Endothelial cell of umbilical vein (primary cell): ENCODE measurements around the gene CPTP.

Source experiments
- EZH2 ChIP-seq: IDR thresholded peaks from 2 replicates; pipeline ENCODE4 v1.6.1; 2012; ENCODE audit warnings: borderline replicate concordance, low read depth, mild to moderate bottlenecking, moderate library complexity, low read length, inconsistent platforms; ENCODE audit not compliant: severe bottlenecking
- FOS ChIP-seq: IDR thresholded peaks from 2 replicates; pipeline ENCODE4 v1.6.1; 2011; ENCODE audit warnings: mild to moderate bottlenecking, low read length, moderate library complexity, borderline replicate concordance; ENCODE audit not compliant: insufficient read depth
- POLR2A ChIP-seq: IDR thresholded peaks from 2 replicates; pipeline ENCODE4 v1.6.1; 2012; ENCODE audit warnings: low read depth, mild to moderate bottlenecking, control low read depth, low read length
- POLR2AphosphoS5 ChIP-seq: IDR thresholded peaks from 2 replicates; pipeline ENCODE4 v1.6.1; 2012; ENCODE audit warnings: low read depth, mild to moderate bottlenecking, control low read depth, low read length, moderate library complexity; ENCODE audit not compliant: insufficient read depth
- TF ChIP-seq, protein P1 (sequence below), 2 donors: IDR thresholded peaks; 1 replicate in 1 of 2; 2 replicates in 1 of 2; pipeline ENCODE4 v1.5.1; 2011; ENCODE audit warnings: low read length in 2 of 2, mild to moderate bottlenecking in 2 of 2, moderate library complexity in 2 of 2, control low read depth in 1 of 2, inconsistent platforms in 1 of 2, low read depth in 1 of 2; ENCODE audit not compliant: insufficient read depth in 1 of 2; ENCODE audit errors: extremely low read depth in 1 of 2

DNA sequence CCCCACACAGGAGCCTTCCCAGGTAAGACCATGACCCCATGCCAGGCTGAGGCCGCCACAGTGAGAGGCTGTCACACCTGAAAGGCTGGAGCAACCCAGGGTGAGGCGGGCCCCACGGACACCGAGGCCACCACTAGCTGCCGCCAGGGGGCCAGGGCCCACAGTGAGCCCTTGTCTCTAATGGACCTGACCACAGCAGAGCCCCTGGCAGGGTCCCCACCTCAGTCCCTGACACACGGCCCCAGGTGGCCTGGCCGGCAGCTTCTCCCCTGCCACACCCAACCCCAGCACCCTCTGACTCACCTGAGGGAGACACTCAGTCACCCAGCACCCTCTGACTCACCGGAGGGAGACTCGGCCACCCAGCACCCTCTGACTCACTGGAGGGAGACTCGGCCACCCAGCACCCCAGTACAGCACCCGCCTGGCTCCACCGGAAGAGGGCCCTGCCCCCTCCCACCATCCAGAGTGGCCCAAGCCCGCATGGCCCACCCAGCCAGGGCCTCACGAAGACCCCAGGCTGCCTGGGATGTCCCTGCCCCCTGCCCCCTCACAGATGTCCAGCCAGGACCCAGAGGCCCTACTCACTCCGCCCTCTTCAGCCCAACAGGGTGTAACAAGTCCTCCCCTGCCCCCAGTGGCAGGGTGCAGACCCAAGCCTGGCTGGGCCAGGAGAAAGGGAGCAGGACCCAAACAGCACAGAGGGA, 20.2 kb downstream of the CPTP start:
- TF ChIP-seq POLR2A, result no peak
- no peak for TF ChIP-seq EZH2
- TF ChIP-seq, protein P1, sequence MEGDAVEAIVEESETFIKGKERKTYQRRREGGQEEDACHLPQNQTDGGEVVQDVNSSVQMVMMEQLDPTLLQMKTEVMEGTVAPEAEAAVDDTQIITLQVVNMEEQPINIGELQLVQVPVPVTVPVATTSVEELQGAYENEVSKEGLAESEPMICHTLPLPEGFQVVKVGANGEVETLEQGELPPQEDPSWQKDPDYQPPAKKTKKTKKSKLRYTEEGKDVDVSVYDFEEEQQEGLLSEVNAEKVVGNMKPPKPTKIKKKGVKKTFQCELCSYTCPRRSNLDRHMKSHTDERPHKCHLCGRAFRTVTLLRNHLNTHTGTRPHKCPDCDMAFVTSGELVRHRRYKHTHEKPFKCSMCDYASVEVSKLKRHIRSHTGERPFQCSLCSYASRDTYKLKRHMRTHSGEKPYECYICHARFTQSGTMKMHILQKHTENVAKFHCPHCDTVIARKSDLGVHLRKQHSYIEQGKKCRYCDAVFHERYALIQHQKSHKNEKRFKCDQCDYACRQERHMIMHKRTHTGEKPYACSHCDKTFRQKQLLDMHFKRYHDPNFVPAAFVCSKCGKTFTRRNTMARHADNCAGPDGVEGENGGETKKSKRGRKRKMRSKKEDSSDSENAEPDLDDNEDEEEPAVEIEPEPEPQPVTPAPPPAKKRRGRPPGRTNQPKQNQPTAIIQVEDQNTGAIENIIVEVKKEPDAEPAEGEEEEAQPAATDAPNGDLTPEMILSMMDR (IDR thresholded peaks at IDR 0.05; ENCODE audit: extremely low read depth in 1 of 2, insufficient read depth in 1 of 2, low read depth in 1 of 2, low read length in 2 of 2), result peak; percentile 17 to 47
- no peak for TF ChIP-seq POLR2AphosphoS5
- TF ChIP-seq FOS, result no peak
